MM.1S (cell line): ENCODE data around the gene CFH.

ENCODE experiments used
- EZH2 ChIP-seq: fragments of 300-600 bp; sonication (generic); optimal IDR thresholded peaks from 2 replicates; pipeline ENCODE3; 2017; ENCODE audit warnings: low read depth, mild to moderate bottlenecking, antibody characterized with exemption, low read length, mixed read lengths
- EZH2phosphoT487 ChIP-seq: fragments of 300-600 bp; sonication (generic); IDR thresholded peaks from 2 replicates; pipeline ENCODE4 v1.6.1; 2018; ENCODE audit warnings: antibody characterized with exemption, low read length
- TF ChIP-seq, protein P1 (sequence below): fragments of 300-600 bp; sonication (generic); IDR thresholded peaks from 2 replicates; pipeline ENCODE4 v1.5.1; 2016; ENCODE audit warnings: antibody characterized with exemption, low read length, mixed read lengths

DNA sequence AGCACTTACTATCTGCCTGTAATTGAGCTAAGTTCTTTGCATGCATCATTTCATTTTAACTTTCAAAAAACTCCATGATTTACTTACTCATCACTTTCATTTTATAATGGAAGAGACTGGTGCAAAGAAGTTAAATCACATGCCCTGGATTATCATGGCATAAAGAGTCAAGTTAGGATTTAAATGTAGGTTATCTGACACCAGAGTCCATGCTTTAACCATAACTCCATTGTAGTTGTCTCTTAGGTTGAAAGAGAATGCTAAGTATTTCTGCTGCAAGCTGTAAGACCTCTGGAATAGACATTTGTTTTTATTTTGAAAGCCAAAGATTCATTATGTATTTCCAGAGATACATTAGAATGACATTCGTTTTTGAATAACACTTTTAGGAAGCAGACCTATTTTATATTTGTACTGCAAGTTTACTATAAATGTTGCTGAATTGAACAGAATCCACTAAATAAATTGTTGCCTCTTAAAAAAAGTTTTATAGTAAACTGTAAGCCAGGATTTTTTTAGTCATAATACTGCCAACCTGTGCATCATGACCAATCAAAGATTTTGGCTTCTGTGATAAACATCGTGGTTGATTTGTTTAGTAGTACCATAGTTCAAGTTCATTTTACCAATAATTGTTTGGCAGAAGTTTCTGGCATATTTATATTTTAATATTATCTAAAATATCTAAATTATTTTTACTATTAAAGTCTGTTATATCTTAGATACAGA, 26.1 kb downstream of the CFH start:
- TF ChIP-seq, protein P1, sequence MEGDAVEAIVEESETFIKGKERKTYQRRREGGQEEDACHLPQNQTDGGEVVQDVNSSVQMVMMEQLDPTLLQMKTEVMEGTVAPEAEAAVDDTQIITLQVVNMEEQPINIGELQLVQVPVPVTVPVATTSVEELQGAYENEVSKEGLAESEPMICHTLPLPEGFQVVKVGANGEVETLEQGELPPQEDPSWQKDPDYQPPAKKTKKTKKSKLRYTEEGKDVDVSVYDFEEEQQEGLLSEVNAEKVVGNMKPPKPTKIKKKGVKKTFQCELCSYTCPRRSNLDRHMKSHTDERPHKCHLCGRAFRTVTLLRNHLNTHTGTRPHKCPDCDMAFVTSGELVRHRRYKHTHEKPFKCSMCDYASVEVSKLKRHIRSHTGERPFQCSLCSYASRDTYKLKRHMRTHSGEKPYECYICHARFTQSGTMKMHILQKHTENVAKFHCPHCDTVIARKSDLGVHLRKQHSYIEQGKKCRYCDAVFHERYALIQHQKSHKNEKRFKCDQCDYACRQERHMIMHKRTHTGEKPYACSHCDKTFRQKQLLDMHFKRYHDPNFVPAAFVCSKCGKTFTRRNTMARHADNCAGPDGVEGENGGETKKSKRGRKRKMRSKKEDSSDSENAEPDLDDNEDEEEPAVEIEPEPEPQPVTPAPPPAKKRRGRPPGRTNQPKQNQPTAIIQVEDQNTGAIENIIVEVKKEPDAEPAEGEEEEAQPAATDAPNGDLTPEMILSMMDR: no peak
- TF ChIP-seq EZH2 (no peak), EZH2phosphoT487 (no peak)
